ENCODE data around the gene LHB.

The LHB gene

GRCh38 chr19:49006905-49007304 is 10.0 kb downstream of the LHB start:
- no peak for DNase-seq

- DNase-seq = no peak
Measured at GRCh38 chr19:49004964-49005614, 11.8 kb downstream of the LHB start.

- DNase-seq = no peak
Measured at GRCh38 chr19:49004133-49004532, 12.8 kb downstream of the LHB start.

- peak; percentile 87 for DNase-seq
Measured at GRCh38 chr19:48999481-49000325, 17.2 kb downstream of the LHB start.

GRCh38 chr19:48997972-48998371 is 18.9 kb downstream of the LHB start:
- DNase-seq = peak; percentile 84

GRCh38 chr19:48994035-48994386 is 22.9 kb downstream of the LHB start:
- no peak for DNase-seq

- DNase-seq = peak; percentile 100
Measured at GRCh38 chr19:48993175-48994034, 23.5 kb downstream of the LHB start, which contains the start of the genes GYS1 and RUVBL2. Gene GYS1 (minus strand): TSS chr19:48993309. CDS start chr19:48993112, 197 bp downstream. Gene RUVBL2 (plus strand): TSS chr19:48993887. CDS start chr19:48993912, 25 bp downstream.

- DNase-seq = peak; percentile 39
Measured at GRCh38 chr19:48992581-48993174, 24.2 kb downstream of the LHB start.

- peak; percentile 52 for DNase-seq
Measured at GRCh38 chr19:48991873-48992580, 24.9 kb downstream of the LHB start.

- no peak for DNase-seq
Measured at GRCh38 chr19:48991011-48991609, 25.8 kb downstream of the LHB start.

GRCh38 chr19:48990400-48990799 is 26.5 kb downstream of the LHB start:
- DNase-seq = no peak

GRCh38 chr19:48989701-48990291 is 27.1 kb downstream of the LHB start:
- DNase-seq = no peak

- DNase-seq = no peak
Measured at GRCh38 chr19:48988860-48989259, 28.0 kb downstream of the LHB start.

GRCh38 chr19:48988286-48988685 is 28.6 kb downstream of the LHB start:
- DNase-seq = no peak

- no peak for DNase-seq
Measured at GRCh38 chr19:48987323-48987722, 29.6 kb downstream of the LHB start.

- peak; percentile 25 for DNase-seq
Measured at GRCh38 chr19:48986211-48986610, 30.7 kb downstream of the LHB start.

GRCh38 chr19:48985711-48986110 is 31.2 kb downstream of the LHB start:
- no peak for DNase-seq

- peak; percentile 54 for DNase-seq
Measured at GRCh38 chr19:48982280-48982679, 34.6 kb downstream of the LHB start.

GRCh38 chr19:48977061-48977460 is 39.8 kb downstream of the LHB start:
- DNase-seq = no peak

- peak; percentile 86 for DNase-seq
Measured at GRCh38 chr19:48975947-48976847, 40.7 kb downstream of the LHB start.

Measured in hematopoietic multipotent progenitor cell treated with erythropoietin and hydrocortisone succinate and interleukin-3 and kit ligand, for 4 days (in vitro differentiated cells).